ENCODE data around the gene RETN.

Gene RETN

GRCh38 chr19:7685546-7686445 is 16.9 kb downstream of the RETN start:
- no peak for DNase-seq

- DNase-seq: no peak
Measured at GRCh38 chr19:7687177-7687576, 18.3 kb downstream of the RETN start.

GRCh38 chr19:7689165-7689564 is 20.3 kb downstream of the RETN start:
- no peak for DNase-seq

DNA sequence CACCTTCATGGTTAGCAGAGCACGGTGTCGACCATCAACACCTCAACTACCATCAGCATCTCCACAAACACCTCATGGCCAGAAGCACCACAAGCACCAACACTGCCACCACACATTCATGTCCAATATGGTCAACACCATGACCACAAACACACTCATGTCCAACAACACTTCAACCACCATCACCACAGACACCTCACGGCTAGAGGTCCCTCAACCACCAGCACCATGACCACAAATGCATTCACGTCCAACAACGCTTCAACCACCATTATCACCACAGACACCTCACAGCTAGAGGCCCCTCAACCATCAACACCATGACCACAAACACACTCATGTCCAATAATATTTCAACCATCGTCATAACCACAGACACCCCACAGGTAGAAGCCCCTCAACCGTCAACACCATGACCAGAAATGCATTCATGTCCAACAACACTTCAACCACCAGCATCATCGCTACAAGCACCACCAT is 22.0 kb downstream of the RETN start:
- no peak for DNase-seq

GRCh38 chr19:7691497-7691896 is 22.6 kb downstream of the RETN start:
- DNase-seq: no peak

DNA sequence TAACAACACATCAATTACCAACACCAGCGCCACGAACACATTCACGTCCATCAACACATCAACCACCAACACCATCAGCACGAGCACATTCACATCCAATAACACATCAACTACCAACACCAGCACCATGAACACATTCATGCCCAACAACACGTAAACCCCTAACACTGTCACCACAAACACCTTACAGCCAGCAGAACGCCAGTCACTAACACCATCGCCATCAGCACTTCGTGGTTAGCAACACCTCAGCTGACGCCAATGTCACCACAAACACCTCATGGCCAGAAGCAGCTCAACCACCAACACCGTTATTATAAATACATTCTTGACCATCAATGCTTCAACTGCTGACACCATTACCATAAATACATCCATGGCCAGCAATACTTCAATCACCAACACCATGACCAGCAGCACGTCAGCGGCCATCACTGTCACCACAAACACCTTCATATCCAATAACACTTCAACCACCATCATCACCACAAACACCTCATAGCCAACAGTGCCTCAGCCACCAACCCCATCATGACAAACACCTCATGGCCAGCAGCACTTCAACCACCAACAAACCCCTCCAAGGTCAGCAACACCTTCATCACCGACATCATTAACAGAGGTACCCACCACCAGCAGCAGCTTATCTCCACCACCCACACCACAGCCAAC is 23.7 kb downstream of the RETN start:
- DNase-seq: no peak

- no peak for DNase-seq
Measured at GRCh38 chr19:7694499-7694898, 25.6 kb downstream of the RETN start.

- DNase-seq: no peak
Measured at GRCh38 chr19:7697721-7698287, 29.0 kb downstream of the RETN start.

- no peak for DNase-seq
Measured at GRCh38 chr19:7698583-7698982, 29.7 kb downstream of the RETN start.

GRCh38 chr19:7699003-7699402 is 30.2 kb downstream of the RETN start:
- no peak for DNase-seq

DNA sequence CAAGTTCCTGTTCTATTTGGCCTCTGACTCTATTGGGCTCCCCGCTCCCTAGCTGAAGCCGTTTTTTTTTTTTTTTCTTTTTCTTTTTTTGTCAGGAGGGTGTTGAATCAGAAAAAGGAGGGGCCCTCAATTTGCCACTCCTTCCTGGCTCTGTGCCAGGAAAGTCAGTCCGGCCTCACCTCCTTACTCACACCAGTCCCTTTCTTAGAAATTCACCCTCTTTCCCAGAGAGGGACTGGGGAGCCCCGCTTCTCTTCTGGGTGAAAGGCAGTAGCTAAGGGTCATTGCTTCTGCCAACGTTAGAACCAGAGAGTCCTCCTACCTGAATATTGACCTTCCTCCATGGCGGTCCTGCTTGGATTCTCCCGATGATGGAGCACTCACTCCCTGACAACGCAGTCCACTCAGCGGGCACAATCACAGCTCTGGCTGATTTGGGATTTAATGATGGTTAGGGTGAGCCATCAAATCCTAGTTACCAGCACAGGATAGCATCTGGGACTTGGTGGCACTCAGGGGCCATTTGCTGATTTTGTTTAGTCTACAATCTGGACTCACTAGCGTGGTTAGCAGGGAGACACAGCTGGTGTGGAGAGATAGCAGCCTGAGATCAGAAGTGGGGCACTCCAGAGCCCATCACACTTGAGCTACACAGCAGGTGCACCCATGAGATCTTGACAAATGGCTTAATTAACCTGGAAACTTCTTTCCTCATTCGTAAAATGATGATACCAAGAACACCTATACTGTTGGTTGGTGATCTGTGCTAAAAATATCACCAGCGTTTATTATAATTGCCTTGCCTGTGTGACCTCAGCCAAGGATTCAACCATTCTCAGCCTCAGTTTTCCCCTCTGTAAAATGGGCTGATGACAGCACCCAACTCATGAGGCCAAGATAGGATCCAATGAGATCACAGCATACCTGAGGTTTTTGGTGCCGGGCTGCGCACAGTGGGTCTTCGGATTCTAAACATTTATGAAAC is 30.9 kb downstream of the RETN start:
- DNase-seq: no peak

DNA sequence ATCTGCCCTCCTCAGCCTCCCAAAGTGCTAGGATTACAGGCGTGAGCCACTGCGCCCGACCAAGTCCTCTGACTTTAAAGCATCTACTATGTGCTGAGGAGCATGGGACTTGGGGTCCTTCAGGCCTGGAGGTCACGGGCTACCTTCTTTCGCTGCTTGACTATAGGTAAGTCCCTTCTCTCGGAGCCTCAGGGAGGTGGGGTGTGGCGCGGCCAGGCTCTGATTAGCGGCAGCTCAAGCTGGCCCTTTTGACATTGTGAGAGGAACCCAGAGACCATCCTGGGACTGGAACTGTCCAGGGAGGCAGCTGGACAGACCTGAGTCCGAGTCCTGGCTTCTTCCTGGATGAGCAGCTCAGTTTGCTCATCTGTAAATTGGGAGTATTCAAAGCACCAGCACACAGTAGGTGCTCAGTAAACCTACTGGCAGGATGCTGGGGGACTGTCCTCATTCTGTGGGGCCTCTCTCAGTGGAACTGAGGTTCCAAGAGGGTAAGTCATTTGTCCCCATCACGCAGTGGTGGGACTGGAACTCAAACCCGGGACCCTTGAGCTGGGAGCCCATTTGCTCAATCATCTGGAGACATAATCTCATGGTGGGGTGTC is 32.3 kb downstream of the RETN start:
- no peak for DNase-seq

GRCh38 chr19:7701654-7702457 is 33.0 kb downstream of the RETN start, which contains the start of gene FCER2:
FCER2 (minus strand) TSS chr19:7702131; CDS start chr19:7699760, 2,371 bp downstream.
- DNase-seq: no peak

DNA sequence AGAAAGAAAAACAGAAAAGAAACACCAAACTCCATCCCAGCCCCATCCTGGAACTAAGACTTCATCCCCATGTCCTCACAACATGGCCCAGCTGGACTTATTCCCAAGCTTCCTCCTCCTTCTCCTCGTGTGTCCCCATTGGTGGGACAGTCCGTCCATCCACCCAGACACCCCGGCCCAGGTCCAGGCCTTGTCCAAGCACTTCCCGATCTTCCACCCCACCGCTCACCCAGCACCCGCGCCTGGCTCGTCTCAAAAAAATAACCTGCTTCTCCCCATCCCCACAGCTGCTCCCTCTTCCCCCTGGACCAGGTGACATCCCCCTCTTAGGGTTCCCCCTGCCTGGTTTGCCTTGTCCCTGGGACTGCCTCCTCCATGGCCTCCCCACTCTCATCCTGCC is 34.5 kb downstream of the RETN start:
- DNase-seq: no peak

GRCh38 chr19:7704280-7705060 is 35.6 kb downstream of the RETN start:
- no peak for DNase-seq

- no peak for DNase-seq
Measured at GRCh38 chr19:7705387-7706187, 36.7 kb downstream of the RETN start.

DNA sequence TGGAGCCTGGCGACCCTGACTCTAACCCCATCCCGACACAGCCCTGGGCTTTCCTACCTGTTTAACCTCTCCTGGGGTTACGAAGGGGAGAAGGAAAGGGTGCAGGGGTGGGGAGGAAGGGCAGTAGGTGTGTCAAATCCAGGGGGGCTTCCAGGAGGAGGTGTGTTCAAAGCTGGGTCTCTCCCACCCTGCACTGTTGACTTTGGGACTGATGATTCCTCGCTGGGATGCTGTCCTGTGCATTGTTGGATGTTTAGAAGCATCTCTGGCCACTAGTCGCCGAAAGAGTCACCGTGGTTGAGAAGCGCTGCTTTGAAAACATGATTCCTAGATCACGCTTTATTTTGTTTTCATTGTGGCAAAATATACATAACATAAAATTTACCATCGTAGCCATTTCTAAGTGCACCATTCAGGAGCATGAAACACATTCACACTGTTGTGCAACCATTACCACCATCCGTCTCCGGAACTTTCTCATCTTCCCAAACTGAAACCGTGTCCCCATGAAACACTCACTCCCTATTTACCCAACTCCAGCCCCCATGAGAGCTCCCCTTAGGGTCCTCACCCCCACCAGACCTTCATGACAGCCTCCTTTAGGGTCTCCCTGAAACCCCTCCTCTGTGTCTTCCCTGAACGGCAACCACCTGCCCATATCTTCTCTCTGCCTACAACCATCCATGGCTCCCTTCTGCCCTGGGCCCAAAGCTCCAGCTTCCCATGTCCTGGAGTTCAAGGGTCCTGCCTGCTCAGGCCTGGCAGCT is 37.5 kb downstream of the RETN start:
- no peak for DNase-seq

GRCh38 chr19:7706955-7707456 is 38.2 kb downstream of the RETN start:
- DNase-seq: no peak
